Measurements from ENCODE around the gene KISS1R.

The KISS1R gene

DNA sequence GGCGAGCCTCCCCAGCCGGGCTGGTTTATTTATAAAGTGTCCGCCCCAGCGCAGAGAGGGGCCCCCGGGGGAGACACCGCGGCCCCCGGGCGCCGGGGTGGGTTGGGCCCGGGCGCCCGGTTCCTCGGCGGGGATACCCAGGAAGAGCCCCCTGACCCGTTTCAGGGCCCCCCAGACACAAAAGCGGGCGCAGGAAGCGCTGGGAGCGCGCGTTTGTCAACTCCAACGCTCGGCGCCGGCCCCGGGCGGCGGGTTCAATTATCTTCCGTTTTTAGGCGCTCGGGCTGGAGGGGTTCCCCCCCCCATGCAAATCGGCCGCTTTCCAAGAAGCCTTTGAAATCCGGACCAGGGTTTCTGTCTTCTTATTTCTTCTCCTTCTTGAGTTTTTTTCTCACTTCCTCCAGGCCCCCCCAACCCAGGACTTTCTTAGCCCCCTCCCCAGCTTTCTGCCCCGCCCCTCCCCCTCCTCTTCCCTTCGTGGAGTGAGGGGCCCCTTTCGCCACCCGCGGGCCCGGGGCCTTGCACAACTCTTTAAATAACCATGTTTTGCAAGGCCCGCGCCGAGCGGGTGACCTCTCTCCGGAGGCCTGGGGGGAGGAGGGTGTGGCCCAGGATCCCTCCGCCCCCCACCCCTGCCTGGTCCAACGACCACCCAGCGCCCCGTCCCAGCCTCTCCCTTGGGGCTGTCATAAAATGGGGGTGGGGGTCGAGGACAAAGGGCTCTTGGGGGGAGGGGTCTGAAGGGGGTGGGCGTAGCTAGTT lies 9.6 kb downstream of the KISS1R start:
- TF ChIP-seq CTCF (IDR thresholded peaks at IDR 0.05): no peak

- TF ChIP-seq CTCF (IDR thresholded peaks at IDR 0.05): no peak
Observed at GRCh38 chr19:927351-927779, 10.2 kb downstream of the KISS1R start.

DNA sequence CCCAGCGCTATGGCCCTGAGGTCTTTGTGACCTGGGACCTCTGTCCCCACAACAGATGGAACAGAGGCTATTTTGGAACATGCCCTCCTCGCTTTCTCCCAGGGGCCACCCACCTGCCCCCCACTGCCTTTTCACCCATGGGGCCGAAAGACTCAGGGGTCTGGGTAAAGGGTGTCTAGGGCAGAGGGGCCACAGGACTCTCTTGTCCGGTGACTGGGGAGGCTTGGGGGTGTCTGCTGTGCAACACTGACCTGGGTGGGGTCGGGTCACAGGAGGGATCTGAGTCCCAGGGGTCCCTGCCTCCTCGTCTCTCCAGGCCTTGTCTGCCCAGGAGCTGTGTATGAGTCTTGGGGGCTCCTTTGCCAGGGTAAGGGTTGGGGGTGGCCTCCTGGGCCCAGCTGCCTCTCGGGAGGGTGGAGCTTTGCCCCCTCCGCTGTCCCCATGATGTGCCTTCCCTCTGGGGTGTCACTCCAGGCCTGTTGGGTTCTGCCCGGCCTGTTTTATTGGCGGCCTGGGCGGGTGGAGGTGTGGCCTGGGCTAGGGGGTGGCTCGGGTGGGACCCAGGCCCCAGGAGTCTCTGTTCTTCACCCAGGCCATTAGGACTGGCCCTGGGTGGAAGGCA lies 10.8 kb downstream of the KISS1R start:
- TF ChIP-seq CTCF (IDR thresholded peaks at IDR 0.05): no peak

GRCh38 chr19:928471-929202 lies 11.5 kb downstream of the KISS1R start:
- no peak for TF ChIP-seq CTCF (IDR thresholded peaks at IDR 0.05)

DNA sequence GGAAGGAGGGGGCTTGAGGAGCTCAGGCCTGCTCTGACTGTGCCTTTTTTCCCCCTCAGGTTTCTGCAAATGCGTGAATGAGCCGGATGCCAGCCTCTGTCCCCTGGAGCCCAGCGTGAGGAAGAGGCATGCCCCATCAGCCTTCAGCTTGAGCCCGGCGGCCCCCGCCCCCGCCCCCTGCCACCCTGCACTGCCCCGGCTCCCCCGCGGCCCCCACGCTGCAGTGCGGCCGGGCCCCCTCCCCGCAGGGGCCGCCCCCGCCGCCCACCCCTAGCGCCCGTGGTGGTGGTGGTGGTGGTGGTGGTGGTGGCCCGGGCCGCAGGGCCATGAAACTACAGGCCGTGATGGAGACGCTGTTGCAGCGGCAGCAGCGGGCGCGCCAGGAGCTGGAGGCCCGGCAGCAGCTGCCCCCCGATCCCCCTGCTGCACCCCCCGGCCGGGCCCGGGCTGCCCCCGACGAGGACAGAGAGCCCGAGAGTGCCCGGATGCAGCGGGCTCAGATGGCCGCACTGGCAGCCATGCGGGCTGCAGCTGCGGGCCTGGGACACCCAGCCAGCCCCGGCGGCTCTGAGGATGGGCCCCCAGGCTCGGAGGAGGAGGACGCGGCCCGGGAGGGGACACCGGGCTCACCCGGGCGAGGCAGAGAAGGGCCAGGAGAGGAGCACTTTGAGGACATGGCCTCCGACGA lies 12.2 kb downstream of the KISS1R start:
- TF ChIP-seq CTCF (IDR thresholded peaks at IDR 0.05): no peak

GRCh38 chr19:929891-930258 lies 12.7 kb downstream of the KISS1R start:
- TF ChIP-seq CTCF (IDR thresholded peaks at IDR 0.05): no peak

- no peak for TF ChIP-seq CTCF (IDR thresholded peaks at IDR 0.05)
Observed at GRCh38 chr19:931860-932647, 14.9 kb downstream of the KISS1R start.
